GM21423 (cell line): Measurements from ENCODE around the gene GATA3.

Source experiments
- ATAC-seq: cut with Tn5 transposase; IDR thresholded peaks from one replicate; pipeline ENCODE4 v1.9.1; 2021; ENCODE audit warnings: mild to moderate bottlenecking, moderate library complexity; ENCODE audit not compliant: unreplicated experiment

The GATA3 gene

DNA sequence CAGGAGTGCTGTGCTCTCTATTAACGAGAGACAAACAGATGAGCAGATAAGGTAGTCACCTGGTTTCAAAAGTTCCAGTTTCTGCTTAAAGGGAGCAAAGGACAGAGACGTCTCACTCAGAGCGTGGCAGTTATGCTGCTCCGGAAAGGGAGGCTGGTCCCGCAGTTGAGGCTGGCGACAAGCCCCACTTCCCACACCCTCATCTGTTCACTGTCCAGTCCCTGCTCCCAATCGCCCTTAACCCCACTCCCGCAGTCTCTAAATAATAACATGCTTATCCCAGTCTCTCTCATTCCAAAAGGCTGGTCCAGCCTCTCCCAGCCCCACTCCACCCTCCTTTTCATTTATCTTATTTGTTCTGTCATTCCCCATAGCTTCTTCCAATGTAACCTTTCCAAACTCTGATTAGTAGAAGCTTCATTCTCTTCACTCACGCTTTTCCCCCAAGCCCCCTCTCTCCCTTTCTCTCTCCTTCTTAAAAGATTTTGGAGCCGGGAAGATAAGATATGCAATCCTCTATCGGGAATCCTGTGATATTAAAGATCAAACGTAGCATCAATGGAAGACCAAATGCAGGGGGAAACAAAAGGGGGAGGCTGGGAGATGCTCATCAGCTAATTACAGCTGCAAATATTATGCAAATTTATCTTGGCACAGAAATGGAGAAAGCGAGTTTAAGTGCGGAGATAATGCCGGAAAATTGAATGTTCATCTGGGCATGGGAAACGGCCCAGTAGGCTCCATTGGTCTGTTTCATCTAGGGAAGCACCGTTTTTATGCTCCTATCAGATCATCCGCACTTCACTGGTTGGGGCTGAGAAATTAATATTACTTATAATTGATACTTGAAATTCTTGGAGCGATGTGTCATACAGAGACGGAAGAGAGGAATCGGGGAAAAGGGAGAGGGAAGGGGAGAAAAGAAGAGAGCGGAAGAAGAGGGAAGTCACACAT is 16.3 kb upstream of the GATA3 start:
- ATAC-seq: no peak

GRCh38 chr10:8039321-8039881 is 15.1 kb upstream of the GATA3 start:
- no peak for ATAC-seq

- no peak for ATAC-seq
These were observed 13.8 kb upstream of the GATA3 start for GRCh38 chr10:8040651-8041050.

DNA sequence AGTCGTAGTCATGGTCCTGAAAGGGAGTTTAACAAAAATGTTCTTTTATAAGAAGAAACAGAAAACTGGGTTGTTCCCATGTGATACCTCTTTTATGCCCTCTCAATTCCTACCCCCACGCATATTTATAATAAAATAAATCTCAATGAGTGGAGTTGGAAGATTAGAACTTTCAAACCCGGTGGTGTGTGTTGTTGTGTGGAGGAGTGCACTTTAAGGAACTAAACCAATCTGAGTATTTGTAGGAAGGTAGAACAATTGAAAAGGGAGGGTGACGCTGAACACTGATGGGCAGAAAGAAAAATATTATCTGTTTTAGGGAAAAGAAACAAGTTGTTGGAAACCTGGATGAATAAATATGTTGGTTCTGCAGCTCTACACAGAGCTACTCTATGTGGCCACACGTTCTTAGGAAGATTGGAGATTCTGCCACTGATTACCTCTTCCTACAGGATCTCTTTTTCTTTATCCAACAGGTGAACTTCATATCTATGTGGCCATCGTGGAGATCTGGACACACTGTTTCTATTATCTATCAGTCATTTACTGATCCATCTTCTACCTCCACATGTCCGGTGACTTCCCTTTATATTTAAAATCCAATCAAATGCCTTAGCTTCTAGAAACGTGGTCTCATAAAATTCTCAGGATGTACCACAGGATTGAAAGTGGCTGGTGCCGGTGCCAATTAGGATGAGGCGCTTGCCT is 13.1 kb upstream of the GATA3 start:
- ATAC-seq: no peak

DNA sequence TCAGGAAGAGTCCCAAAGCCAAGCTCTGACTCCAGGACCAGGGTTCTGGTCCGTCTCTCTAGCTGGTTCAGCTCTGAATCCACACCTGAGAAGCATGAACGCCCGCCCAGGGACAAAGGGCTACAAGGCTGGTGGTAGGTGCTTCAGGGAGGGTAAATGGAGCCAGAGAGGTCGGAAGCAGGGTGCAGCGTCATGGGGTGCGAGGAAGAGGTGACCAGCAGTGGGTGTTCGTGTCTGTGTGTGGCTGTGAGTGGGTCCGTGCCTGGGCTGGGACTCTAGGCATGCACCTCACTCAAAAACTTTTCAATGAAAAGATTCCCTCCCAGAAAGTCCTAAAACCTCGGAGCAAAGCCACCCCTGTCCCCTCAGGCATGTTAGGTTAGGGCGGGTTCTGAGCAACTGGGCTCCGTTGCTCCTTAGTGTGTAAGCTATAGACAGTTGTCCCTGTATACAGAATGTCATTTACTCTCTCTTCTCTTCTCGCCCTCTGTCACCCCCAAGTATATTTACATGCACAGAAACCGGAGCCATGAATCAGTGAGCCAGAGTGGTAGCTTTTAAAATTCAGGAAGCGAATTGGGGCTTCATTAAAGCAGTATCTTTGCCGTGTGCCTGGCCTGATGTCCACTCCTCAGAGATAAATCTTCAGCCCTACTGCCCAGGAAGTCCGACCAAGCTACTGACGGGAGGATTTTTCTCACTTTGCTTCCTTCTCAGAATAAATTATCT is 12.3 kb upstream of the GATA3 start:
- no peak for ATAC-seq

GRCh38 chr10:8042721-8043568 is 11.5 kb upstream of the GATA3 start:
- no peak for ATAC-seq

DNA sequence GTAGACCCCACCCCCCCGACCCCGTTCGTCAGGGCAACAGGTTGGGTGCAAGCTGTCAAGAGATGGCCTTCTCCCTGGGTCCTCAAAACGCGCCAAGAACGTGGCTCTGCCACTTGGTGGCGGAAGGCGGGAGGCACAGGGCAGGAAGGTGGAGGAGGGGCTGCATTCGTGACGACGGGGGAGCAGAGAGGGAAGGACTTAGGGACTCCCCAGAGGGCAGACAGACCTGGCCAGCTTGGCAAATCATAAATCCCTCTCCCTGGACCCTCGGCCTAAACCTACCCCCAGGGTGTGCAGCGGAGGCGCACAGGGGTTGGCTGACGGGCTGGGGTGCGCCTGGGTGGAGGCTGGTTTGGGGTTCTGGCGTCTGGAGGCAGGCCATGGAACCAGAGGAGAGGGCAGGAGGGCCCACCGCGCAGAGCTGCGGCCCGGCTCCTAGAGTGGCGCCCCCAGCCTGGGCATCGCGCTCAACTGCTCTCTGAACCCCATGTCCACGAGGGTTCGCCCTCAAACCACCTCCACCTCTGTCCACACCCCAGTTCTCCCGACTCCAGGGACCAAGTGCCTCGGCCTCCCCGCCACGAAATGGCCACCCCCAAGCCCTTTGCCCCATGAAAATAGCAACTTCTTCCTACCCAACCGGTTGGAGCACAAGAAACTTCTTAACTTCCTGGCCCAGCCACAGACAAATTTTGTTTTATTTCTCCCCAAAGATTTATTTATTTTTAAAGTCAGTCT is 10.8 kb upstream of the GATA3 start:
- ATAC-seq: no peak

DNA sequence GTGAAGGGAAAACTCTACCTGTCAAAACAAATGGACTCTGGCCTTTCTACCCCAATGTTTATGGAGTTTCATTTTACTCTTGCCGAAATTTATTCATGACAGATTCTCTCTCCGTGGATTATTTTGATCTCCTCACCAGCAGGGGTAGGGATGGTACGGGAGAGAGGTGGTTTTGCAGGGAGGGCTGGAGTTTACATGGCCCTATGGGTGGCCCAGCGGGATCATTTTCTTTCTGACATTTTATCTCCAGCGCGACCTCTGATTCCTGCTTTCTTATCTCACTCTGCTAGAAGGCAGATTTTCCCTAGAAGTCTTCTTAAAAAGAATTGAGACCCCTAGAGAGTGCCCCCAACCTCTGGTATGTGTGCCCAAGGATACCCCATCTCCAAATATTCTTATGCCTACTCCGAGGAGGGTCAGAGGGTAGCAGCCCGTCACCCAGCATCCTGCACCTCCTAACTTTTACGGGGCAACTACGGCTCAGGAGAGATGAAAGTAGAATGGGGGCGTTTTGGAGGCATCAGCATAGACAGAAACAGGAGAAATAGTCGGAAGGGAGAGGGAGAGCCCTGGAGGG is 10.1 kb upstream of the GATA3 start:
- no peak for ATAC-seq

DNA sequence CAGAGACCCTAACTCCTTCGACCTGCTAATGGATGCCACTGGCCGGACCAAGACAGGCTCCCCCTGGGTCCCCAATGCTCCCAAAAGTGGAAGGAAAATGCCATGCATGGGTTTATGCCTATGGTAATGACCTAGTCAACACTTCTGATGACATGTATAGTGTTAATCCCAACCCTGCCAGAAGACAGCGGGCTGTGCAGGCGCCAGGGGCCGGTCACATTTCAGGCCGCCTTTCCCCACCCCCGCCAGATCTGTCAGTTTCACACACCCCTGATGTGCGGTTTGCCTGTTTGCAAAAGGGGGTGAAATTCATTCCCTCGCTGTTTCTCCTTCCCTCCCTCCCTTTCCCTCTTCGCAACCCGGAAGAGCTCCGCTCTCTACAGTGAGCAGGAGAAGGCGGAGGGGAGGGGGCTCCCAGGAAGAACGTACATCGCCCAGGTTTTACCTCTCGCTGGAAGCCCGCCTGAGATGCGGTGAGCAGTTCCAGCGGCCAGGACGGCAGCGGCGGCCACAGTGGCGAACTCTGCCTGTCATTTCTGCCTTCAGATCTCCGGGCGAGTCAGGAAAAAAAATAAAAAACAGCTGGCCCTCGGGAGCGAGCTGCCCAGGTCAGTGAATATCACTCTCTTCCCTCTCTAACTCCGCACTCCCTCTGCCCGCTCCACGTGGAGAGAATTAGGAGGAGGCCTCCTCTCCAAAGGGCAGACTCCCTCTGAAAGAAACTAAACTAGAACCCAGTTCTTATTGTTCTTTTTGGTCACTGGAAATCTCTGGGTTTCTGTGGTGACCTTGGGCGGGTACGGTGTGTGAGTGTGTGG is 9.4 kb upstream of the GATA3 start:
- no peak for ATAC-seq

GRCh38 chr10:8045726-8046494 is 8.6 kb upstream of the GATA3 start:
- no peak for ATAC-seq

GRCh38 chr10:8047452-8048280 is 6.8 kb upstream of the GATA3 start:
- no peak for ATAC-seq

DNA sequence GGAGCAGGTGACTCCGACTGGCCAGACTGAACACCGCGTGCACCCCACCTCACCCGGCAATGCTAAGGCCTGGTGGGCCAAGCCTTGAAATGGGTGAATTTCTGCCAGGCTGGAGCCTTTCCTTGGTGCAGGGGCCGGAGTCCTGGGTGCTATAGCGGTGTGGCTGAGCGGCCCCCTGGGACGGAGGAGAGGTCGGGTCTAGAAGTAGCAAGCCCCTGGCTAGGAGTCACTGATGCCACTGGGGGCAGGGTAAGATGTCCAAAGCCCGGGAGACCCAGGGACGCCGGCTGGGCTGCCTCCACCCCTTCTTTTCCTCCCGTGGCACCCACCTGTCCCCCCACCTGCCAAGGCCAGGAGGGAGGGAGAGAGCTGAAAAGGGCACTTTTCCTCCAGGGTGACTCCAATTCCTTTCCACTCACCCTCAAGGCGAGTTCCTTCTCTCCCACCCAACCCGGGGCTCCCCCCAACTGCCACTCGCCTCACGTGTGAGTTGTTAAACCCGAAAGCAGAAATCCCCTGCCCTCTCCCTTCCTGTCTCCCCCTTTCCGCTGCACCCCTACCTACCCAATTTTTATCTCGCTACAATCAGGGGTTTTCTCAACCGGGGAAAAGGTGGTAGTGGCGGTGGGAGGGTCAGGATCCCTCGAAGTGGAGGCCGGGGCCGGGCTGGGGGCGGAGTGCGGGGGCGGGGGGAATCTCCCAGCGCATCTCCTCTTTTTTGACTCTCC is 6.0 kb upstream of the GATA3 start:
- no peak for ATAC-seq

- ATAC-seq: no peak
These were observed 5.2 kb upstream of the GATA3 start for GRCh38 chr10:8049045-8049864.

DNA sequence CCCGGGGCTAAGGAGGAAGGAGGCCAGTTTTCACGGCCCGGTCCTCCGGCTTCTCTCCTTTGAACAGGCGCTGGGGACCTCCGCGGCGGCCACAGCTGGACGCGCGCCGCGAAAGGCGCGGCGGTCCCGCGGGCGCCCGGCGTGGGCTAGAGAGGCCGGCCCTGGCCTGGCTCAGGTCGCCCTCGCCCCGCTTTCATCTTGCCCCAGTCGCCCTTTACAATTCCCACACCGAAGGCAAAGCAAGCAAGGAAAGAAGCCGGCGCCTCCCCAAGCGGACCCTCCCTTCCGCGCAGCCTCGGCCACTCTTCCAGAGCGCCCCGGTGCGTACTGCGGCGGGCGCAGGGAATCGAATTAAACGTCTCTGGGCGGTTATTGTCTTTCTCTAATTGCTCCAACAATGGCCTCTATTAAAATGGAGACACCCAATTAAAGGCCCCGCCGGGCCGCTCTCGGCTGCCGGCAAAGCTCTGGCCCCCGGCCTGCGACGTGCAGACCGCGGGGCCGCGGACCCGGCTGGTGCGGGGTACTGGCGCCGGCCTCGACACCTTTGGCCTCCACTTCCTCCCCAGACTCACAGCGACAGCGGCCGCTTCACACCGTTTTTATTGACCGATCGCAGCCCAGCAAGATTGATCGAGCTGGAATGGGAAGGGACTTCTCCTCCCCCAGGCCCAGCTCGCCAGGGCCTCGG is 4.5 kb upstream of the GATA3 start:
- no peak for ATAC-seq
